Small intestine (tissue), 4 donors: Measurements from ENCODE around the gene NBEAL2. TPM values are rescaled to one million over a fixed set of nuclear protein-coding genes. Genes with fewer than 3 reads are reported as not detected.

Experiments
- polyA plus RNA-seq, 4 donors: library from polyadenylated mRNA; stranded (reverse) in 3 of 4; unstranded in 1 of 4; fragments of 200-250 nt in 3 of 4; fragments of 120-200 nt in 1 of 4; gene quantifications; one replicate each; pipeline versions ENCODE4 v1.2.1 to v1.2.3, GENCODE V29; 2013
- donor health status: healthy with polysubstance abuse.
- donor health status: Bipolar disorder and iron deficiency.
- donor health status: healthy.

Gene NBEAL2
- polyA plus RNA-seq, 4 donors: 32.7 to 55.9 (median 44.5) TPM

Other genes starting within 250 kb of the NBEAL2 start
- gene MYL3, start 116.2 kb upstream of the NBEAL2 start, polyA plus RNA-seq: 10 to 100 TPM in 2 of 4 donors, 1 to 10 TPM in 2; 1.4 to 81.6 (median 24.2) TPM
- gene PTH1R, start 101.9 kb upstream of the NBEAL2 start, polyA plus RNA-seq: 10 to 100 TPM in 1 of 4 donors, 1 to 10 TPM in 2, under 1 TPM in 1; 0.67 to 45.8 (median 3.5) TPM
- gene CCDC12, start 2.9 kb upstream of the NBEAL2 start, polyA plus RNA-seq: 10 to 100 TPM; 59.7 to 84.5 (median 76.0) TPM
- gene SETD2, start 184.4 kb downstream of the NBEAL2 start, polyA plus RNA-seq: 10 to 100 TPM; 15.9 to 38.3 (median 18.7) TPM